GM19023 (cell line): ENCODE results near the gene MAP3K1.
A peak's percentile ranks its signal among the peaks of the same experiment; 100 is the strongest.
"Not testable (repeated sequence)": the region's sequence is repeated elsewhere in the genome, so short reads cannot be mapped to it uniquely, and the experiment has no call there.

Source experiments
- ATAC-seq: cut with Tn5 transposase; IDR thresholded peaks from one replicate; pipeline ENCODE4 v1.9.1; 2021; ENCODE audit warnings: mild to moderate bottlenecking, moderate library complexity; ENCODE audit not compliant: unreplicated experiment

MAP3K1 gene

GRCh38 chr5:56815658-56816545 is 553 bp downstream of the MAP3K1 start:
- ATAC-seq, result peak; percentile 33

DNA sequence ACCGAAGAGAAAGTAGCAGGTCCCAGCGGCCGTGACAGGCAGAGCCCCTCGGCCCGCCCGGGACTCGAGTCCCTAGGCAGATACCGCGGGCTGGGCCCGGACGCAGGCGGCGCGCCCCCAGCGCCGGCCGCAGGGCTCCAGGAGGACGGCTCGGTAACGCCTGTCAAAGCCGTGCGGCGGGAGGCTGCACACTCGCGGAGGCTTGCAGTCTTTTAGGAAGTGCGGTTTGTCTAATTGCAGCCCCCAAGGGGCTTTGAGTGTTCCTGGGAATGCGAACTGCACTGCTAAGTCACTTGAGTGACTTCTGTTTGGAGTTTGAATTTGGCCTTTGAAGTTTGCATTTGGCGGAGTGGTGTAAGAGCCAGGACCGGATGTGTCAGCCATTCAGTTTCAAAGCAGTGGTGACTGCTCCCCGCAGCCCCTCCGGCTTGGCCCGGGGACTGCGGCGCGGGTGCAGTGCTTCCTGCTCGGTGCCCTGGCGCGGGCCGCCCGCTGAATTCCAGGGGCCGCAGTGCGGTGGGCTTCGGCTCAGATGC is 1.3 kb downstream of the MAP3K1 start:
- peak; percentile 36 for ATAC-seq

- ATAC-seq, result no peak
These were observed 2.1 kb downstream of the MAP3K1 start for GRCh38 chr5:56817263-56818014.

GRCh38 chr5:56818450-56819037 is 3.2 kb downstream of the MAP3K1 start:
- no peak for ATAC-seq

- ATAC-seq, result no peak
These were observed 3.9 kb downstream of the MAP3K1 start for GRCh38 chr5:56819060-56819881.

DNA sequence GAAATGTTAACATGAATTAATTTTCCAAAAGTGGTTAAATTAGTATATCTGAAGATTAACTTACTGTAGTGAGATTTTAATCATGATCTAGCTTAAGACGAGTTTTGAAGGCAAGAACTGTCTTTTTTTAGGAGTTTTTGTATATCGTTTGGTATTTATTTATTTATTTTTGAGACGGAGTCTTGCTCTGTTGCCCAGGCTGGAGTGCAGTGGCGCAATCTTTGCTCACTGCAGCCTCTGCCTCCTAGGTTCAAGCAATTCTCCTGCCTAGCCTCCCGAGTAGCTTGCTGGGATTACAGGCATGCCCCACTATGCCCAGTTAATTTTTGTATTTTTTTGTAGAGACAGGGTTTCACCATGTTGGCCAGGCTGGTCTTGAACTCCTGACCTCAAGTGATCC is 6.5 kb downstream of the MAP3K1 start:
- ATAC-seq, result not testable (repeated sequence)

GRCh38 chr5:56822981-56823380 is 7.6 kb downstream of the MAP3K1 start:
- ATAC-seq, result no peak

DNA sequence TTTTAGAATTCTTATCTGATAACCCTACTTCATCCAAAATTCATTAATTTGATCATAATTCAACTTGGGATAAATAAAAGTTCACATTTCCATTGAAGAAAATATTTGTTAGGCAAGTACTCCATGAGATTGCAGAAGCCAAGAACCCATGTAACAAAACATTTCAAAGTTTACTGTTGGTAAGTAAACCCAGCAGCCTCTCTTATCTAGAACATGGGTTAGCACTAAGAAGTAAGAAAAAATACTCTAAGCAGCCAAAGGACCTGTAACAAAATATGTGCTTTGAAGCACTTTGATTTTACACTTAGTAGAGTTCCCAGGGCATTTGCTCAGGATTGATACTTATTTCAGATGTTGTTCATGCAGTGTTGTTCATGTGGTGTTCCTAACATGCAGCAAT is 8.7 kb downstream of the MAP3K1 start:
- ATAC-seq, result no peak

DNA sequence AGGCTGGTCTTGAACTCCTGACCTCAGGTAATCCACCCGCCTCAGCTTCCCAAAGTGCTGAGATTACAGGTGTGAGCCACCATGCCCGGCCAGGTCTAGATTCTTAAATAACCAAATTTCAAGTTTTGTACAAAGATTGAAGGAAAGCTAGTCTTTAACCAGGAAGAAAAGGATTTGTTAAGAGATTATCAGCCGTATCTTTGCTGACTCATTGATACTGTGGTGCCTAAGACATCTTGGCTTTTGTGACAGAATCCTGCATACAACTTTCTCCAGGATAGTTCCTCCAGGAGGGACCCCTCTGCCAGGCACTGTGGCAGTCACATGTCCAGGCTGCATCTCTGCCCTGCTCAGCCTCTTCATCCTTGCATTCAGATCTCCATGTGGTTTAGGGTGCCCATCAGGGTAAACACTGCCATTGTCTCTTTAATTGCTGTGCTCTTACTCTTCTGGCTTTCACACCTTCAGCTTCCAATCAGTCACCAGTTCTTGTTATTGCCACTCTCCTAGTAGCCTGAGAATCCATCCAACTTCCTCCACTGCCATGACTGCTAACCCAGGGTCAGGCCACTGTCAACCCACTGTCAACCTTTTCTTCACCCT is 10.0 kb downstream of the MAP3K1 start:
- ATAC-seq, result no peak

GRCh38 chr5:56827049-56827448 is 11.7 kb downstream of the MAP3K1 start:
- no peak for ATAC-seq

DNA sequence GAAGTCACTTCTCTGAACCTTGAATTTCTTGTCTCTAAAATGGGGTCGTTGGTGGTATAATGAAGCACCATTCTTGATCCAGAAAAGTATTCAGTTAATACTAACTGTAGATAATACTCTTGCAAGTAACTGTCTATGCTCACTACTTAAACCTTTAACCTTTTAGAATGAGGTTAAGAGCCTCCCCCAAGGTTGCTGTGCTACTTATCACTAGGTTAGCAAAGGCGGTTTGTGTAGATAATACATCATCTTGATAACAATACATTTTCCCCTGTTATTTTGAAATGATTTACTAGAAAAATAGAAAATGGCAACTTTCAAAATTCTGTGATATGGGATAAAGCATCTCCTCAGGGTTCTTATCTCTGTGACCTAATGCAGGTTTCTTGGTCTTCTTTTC is 12.6 kb downstream of the MAP3K1 start:
- ATAC-seq, result no peak

- ATAC-seq, result no peak
These were observed 14.0 kb downstream of the MAP3K1 start for GRCh38 chr5:56829137-56829908.

DNA sequence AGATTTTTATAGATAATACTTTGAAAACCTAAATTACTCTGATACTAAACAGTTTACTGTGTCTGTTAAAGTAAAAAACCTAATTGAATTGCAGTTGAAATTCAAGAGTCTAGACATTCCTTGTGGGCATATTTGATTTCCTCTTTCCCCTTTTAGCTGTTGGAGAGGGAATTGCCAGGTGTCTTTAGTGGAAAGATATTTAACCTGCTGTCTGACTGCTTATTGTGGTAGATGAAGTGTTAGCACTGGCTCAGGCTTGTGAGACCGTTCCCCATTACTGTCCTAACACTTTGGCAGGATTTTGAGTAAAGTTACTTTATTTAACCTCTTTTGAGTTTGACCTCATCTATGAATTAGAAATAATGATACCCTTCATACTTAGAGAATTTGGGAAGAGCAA is 16.4 kb downstream of the MAP3K1 start:
- no peak for ATAC-seq

DNA sequence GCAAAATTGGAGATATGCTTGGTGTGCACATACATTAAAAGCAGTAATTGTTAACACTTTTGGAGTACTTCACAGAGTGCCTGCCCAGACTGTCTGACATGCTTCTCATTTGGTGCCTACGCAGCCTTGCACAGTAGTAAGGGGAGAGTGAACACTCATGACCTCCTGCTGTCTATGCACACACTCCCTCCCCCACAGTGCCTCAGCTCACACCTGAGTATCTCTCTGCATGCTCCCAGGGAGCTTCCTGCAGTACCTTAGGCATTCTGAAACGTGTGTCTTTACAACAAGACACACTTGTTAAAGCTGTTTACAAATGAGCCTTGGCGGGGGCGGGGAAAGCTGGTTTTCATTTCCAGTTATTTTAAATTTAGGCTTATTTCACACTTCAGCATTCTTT is 18.0 kb downstream of the MAP3K1 start:
- no peak for ATAC-seq

DNA sequence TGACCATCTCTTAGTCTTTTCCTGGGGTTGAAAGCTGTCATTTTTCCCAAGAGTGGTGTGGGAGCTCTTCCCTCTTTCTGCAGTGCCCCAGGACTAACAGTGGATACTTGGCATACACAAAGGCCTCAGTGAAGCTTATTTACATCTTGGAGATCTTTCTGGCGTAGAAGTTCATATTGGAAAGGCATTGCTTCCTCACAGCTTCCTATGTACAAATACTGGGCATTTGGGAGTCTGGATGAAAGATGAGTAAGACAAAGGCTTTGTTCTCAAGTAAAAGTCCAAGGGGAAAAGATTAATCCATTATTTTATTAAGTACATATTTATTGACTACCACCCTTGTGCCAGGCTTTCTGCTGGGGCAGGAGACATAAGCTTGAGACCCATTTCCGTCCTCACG is 22.0 kb downstream of the MAP3K1 start:
- ATAC-seq, result no peak

- no peak for ATAC-seq
These were observed 22.6 kb downstream of the MAP3K1 start for GRCh38 chr5:56837956-56838355.

DNA sequence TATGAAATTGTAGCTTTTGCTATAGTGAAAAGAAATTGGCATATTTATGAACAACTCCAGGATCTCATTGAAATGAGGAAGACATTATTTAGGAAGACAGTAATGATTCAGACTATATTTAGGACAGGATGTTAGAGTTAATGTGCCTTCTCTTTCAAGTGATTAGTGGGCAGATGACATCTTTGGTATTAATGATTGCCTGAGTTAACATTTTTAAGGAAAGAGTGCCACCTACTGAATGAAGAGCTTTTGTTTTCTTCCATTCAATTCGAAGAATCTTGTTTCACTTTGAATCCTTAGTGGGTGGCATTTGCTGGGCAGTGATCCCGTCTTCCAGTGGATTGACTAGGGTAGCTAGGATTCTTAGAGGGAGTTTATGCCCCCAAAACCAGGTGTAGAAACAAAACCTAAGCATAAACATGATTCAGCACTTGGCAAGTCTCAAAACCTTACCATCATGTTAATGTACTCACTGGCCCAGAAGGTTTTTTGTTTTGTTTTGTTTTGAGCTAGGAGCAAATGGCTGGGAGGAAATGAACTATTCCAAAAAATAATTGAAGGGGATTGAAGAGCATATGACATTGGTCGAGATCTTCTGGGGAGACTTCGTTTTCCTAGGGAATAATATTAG is 23.2 kb downstream of the MAP3K1 start:
- ATAC-seq, result no peak

DNA sequence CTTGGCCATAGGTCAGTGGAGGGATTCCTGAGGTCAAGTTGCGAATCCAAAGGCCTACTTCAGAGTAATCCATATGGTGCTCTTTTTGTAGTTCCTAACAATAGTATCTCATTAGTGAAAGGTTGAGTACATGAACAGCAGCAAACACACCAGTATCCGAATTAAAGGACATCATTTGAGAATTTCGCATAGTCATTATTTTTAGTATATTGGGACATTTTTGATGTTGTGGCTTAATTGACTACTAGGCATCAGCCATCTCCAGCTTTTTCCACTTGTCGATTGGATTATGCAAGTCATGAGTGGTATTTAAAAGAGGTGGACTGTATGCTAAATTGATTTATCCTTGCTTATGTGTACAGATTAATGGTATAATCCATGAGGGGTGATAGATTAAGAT is 23.7 kb downstream of the MAP3K1 start:
- no peak for ATAC-seq

GRCh38 chr5:56840597-56840996 is 25.2 kb downstream of the MAP3K1 start:
- ATAC-seq, result no peak
